Duodenal mucosa (tissue), 2 donors: ENCODE measurements around the gene GRN.

Source experiments
- H3K27ac ChIP-seq: one replicate; pipeline ENCODE4 v1.7.0; 2013; ENCODE audit warnings: low read depth, low read length
- H3K27me3 ChIP-seq, 2 donors: one replicate each; pipeline ENCODE4 v1.7.0; 2013; ENCODE audit warnings: low read length in 2 of 2, control low read depth in 1 of 2; ENCODE audit not compliant: insufficient read depth in 2 of 2, control insufficient read depth in 1 of 2
- H3K36me3 ChIP-seq, 2 donors: one replicate each; pipeline ENCODE4 v1.7.0; 2013; ENCODE audit warnings: low read length in 2 of 2, control low read depth in 1 of 2; ENCODE audit not compliant: insufficient read depth in 2 of 2, control insufficient read depth in 1 of 2
- H3K4me1 ChIP-seq, 2 donors: one replicate each; pipeline ENCODE4 v1.7.0; 2013; ENCODE audit warnings: low read length in 2 of 2, control low read depth in 1 of 2; ENCODE audit not compliant: insufficient read depth in 2 of 2, control insufficient read depth in 1 of 2
- H3K4me3 ChIP-seq, 2 donors: one replicate each; pipeline ENCODE4 v1.7.0; 2013; ENCODE audit warnings: low read length in 2 of 2, low read depth in 1 of 2
- H3K9ac ChIP-seq, 2 donors: one replicate each; pipeline ENCODE4 v1.7.0; 2013; ENCODE audit warnings: low read length in 2 of 2, low read depth in 1 of 2
- H3K9me3 ChIP-seq, 2 donors: one replicate each; pipeline ENCODE4 v1.7.0; 2013; ENCODE audit warnings: low read length in 2 of 2, control low read depth in 1 of 2; ENCODE audit not compliant: control insufficient read depth in 1 of 2

GRN gene

DNA sequence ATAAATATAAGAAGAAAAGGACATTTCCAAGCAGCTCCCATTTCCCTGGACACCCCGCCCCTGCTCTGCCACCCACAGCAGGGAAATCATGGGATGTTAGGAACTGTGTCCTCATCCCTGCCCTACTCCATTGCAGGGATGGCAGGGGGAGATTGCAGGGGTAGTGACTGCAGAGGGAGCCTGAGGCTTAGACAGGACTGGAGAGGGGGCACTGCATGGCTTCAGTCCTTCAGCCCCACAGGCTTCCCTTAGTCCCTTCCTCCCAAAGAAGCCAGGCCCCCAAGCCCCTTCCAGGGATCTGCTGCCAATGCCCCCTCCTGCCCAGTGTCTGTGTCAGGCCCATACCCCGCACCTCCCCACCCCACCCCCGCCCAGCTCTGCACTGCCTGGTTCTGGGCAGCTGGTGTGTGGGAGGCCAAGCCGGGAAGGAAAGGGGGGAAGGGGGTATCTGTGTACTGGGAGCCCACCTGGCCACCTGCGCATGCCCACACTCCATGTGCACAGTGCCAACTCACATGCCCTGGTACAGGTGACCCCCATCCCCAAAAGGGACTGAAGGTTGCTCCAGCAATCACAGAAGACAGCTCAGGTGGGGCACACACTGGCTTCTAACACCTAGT, 33.4 kb upstream of the GRN start:
- Histone ChIP-seq H3K27me3 (peaks cover 27 to 35% of the 10 kb centered on the region in 2 donors), H3K36me3 (no peaks in the 10 kb centered on the region), H3K9ac (no peak overlapping the region), H3K9me3 (no peaks in the 10 kb centered on the region), H3K27ac (no peak overlapping the region), H3K4me1 (peaks cover 10 to 14% of the 10 kb centered on the region in 2 donors), H3K4me3 (no peak overlapping the region)

DNA sequence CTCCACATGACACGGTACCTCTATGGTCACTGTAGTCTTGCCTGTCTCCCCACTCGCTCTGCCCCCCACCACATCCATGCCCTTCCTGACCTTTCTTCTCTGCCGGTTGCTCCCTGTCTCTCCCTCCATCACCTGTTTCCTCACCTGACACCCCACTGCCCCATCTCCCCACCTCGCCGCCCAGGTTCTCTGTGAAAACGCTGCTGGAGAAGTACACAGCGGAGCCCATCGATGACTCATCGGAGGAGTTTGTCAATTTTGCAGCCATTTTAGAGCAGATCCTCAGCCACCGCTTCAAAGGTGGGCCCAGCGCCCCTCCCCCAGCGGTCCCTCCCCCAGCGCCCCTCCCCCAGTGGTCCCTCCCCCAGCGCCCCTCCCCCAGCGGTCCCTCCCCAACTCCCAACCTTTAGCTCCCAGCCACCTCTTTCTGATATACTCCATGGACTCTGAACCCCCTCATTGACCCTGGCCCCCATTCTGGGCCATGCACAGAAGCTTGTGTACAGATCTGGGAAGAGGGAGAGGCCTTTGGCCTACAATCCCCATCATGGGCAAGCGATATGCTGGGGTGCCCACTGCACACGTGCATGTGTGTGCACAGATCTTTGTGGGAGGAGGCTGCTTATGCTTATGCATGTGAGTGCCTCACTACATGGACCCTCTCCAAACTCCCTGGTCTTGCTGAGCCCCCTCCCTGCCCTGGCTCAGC, 32.6 kb upstream of the GRN start:
- Histone ChIP-seq H3K36me3 (no peaks in the 10 kb centered on the region), H3K4me3 (no peak overlapping the region), H3K9ac (no peak overlapping the region), H3K4me1 (peaks cover 9 to 14% of the 10 kb centered on the region in 2 donors), H3K27me3 (peaks cover 30 to 37% of the 10 kb centered on the region in 2 donors), H3K27ac (no peak overlapping the region), H3K9me3 (no peaks in the 10 kb centered on the region)

DNA sequence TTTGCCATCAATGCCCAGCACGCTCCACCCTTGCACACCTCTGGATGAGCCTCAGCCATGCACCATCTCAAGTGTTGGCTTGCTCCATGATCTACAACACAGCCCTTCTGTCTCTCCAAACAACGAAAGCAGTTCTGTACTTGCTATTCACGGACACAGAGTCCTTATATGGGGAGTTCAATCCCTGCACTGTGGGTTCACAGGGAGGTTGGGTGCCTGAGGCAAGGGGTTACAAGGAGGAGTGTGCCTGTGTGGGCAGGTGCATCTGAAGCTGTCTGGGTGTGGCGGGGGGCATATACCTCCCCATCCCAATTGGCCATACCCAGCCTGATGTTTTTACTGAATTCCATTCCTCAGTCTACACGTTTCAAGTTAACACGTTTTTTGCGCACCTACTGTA, 31.1 kb upstream of the GRN start:
- no peaks in the 10 kb centered on the region for H3K9me3 ChIP-seq
- H3K27me3 ChIP-seq, result peaks cover 30 to 36% of the 10 kb centered on the region in 2 donors
- no peak overlapping the region for H3K27ac ChIP-seq
- no peak overlapping the region for H3K9ac ChIP-seq
- peaks cover 4 to 11% of the 10 kb centered on the region in 2 donors for H3K4me1 ChIP-seq
- H3K36me3 ChIP-seq, result no peaks in the 10 kb centered on the region
- no peak overlapping the region for H3K4me3 ChIP-seq

DNA sequence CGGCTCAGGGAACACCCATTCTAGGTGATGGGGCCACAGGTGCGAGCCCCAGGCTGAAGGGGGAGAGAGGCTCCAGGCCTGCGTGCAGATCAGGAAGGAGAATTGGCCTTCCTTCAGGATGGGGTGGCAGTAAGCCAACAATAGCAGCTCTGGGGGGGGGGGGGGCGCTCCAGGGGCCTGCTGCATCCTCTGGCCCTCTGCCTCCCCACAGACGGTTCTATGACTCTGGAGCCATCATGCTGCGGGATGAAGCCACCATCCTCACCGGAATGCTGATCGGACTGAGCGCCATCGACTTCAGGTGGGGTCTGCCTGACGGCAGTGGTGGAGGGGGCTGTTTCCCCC, 30.6 kb upstream of the GRN start:
- peaks cover 30 to 36% of the 10 kb centered on the region in 2 donors for H3K27me3 ChIP-seq
- H3K9ac ChIP-seq, result no peak overlapping the region
- H3K27ac ChIP-seq, result no peak overlapping the region
- H3K4me1 ChIP-seq, result peaks cover 4 to 8% of the 10 kb centered on the region in 2 donors
- H3K9me3 ChIP-seq, result no peaks in the 10 kb centered on the region
- peak overlapping the region in 1 of 2 donors; percentile 29 for H3K4me3 ChIP-seq
- H3K36me3 ChIP-seq, result peaks cover 0 to 1% of the 10 kb centered on the region in 2 donors

DNA sequence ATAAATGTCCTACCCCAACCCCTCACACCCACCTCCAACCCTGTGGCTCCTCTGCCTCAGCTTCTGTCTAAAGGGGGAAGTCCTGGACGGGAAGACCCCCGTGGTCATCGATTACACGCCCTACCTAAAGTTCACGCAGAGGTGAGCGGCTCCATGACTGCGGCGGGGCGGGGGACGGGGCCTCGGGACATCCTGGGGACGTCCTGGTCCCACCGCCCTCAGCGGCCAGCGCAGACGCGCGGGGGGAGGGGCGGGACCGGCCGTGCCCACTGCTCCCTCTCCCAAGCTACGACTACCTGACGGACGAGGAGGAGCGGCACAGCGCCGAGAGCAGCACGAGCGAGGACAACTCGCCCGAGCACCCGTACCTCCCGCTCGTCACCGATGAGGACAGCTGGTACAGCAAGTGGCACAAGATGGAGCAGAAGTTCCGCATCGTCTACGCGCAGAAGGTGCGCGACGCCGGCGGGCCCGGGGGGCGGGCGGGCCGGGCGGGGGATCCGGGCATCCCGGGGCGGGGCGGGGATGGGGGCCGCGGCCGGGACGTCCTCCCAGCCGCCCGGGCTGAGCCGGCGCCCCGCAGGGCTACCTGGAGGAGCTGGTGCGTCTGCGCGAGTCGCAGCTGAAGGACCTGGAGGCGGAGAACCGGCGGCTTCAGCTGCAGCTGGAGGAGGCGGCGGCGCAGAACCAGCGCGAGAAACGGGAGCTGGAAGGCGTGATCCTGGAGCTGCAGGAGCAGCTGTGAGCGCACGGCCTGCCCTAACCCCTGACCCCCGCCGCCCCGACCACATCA, 30.0 kb upstream of the GRN start:
- peaks cover 4 to 8% of the 10 kb centered on the region in 2 donors for H3K4me1 ChIP-seq
- peaks cover 3 to 7% of the 10 kb centered on the region in 2 donors for H3K36me3 ChIP-seq
- peak overlapping the region; percentile 29 to 53 for H3K4me3 ChIP-seq
- no peak overlapping the region for H3K27ac ChIP-seq
- no peak overlapping the region for H3K9ac ChIP-seq
- H3K9me3 ChIP-seq, result no peaks in the 10 kb centered on the region
- H3K27me3 ChIP-seq, result peaks cover 30 to 36% of the 10 kb centered on the region in 2 donors

DNA sequence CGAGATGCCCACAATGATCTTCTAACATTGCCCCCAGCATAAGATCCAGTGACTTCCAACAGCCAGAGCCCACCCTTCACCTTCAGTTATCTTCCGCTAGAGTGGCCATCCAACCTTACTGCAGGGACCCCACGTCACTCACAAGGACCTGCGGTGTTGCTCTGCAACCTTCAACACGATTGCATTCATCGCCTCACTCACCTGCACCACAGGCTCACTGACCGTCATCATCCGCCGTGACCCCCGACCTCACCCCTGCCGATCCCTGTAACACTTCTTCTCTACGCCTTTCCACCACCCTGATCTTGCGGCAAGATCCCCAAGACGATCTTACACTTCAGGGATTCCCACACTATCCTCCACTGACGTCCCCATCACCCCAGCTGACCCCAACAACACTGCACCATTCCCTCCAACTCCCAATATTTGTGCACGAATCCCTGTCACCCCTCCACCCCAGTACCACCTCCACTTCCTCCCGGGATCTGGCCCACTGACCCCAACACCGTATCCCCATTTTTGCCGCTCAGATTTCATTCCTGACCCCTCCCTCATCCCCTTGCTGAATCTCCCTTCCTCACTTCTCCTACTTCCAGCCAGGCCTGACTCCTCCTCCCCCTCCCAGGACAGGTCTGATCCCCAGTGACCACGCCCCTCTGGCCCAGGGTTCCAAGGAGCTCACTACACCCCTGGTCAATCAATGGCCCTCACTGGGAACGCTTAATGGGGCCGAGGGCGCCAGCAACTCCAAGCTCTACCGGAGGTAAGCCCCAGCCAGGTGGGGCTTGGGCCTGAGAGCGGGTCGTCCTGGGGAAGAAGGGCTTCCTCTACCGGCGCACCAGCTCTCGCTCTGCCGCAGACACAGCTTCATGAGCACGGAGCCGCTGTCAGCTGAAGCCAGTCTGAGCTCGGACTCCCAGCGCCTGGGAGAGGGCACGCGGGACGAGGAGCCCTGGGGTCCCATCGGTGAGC, 29.1 kb upstream of the GRN start:
- Histone ChIP-seq H3K9ac (no peak overlapping the region), H3K4me3 (no peak overlapping the region), H3K4me1 (peaks cover 4 to 8% of the 10 kb centered on the region in 2 donors), H3K9me3 (no peaks in the 10 kb centered on the region), H3K27ac (no peak overlapping the region), H3K36me3 (peaks cover 9 to 17% of the 10 kb centered on the region in 2 donors), H3K27me3 (peaks cover 30 to 36% of the 10 kb centered on the region in 2 donors)

DNA sequence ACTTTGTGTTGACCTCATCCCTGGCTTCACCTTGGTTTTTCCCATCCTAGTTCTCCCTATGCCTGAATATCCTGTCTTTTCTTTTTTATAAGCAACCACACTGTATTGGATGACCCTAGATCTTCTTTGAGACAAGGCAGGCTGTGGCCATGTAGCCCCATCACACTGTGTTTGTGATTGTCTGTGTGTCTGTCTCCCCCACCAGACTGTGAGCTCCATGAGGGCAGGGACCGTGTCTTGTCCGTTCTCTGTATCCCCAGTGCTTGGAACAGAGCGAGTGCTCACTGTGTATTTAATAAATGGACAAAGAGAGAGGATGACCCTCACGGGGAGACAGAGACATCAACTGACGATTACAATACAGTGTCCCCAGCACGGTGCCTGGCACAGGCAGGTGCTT, 27.6 kb upstream of the GRN start:
- Histone ChIP-seq H3K9ac (no peak overlapping the region), H3K9me3 (no peaks in the 10 kb centered on the region), H3K27ac (no peak overlapping the region), H3K4me3 (no peak overlapping the region), H3K4me1 (peaks cover 4 to 8% of the 10 kb centered on the region in 2 donors), H3K27me3 (peaks cover 30 to 36% of the 10 kb centered on the region in 2 donors), H3K36me3 (peaks cover 14 to 32% of the 10 kb centered on the region in 2 donors)

DNA sequence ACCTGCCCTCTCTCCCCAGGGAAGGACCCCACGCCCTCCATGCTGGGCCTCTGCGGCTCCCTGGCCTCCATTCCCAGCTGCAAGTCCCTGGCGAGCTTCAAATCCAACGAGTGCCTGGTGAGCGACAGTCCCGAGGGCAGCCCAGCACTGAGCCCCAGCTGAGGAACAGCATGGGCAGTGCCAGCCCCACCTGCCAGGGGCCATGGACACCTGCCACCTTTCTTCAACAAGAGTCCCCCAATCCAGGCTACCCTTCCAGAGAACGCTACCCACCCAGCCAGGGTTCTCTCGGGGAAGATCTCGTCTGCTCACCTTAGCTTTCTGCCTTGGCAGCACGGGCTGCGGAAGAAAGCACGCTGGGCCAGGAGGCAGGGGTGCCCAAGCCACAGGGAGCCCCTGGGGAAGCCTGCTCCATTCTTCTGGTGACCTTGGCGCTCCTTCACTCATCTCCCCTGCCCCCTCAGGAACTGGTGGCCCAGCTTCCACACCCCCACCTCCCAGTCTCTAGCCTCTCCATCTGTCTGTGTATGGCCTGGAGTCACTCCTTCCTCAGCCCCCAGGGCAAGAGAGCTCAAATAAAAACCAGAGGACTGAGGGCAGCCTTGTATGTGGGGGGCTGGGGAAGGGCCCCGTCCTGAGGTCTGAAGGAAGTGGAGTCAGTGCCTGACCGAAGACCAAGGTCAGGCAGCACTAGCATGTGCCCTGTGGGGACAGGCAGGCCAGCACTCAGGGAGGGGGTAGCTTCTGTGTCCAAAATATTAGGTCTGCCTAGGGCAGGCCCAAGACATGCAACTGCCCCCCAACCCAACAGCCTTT, 26.8 kb upstream of the GRN start:
- Histone ChIP-seq H3K4me1 (peaks cover 4 to 8% of the 10 kb centered on the region in 2 donors), H3K27ac (no peak overlapping the region), H3K27me3 (peaks cover 30 to 36% of the 10 kb centered on the region in 2 donors), H3K36me3 (peaks cover 14 to 32% of the 10 kb centered on the region in 2 donors), H3K4me3 (no peak overlapping the region), H3K9ac (no peak overlapping the region), H3K9me3 (no peaks in the 10 kb centered on the region)

DNA sequence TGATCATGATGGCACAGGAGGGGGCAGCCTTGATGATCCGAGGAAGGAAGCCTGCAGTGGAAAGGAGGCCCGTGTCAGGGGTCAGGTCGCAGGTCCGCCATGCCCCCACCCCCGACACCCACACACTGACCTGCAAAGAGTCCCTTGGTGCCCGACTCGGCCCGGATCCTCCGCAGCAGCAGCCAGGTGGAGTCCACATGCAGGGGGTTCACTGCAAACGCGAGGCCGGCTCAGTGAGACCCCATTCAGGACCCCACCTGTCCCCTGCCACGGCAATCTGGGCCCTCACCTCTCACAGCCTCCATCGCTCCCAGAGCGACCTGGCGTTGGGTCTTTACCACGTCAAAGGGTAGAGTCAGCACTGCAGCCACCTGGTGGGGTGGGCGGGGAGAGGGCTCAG, 25.0 kb upstream of the GRN start:
- no peak overlapping the region for H3K27ac ChIP-seq
- H3K4me1 ChIP-seq, result peaks cover 12 to 15% of the 10 kb centered on the region in 2 donors
- H3K27me3 ChIP-seq, result peaks cover 17 to 24% of the 10 kb centered on the region in 2 donors
- peaks cover 14 to 32% of the 10 kb centered on the region in 2 donors for H3K36me3 ChIP-seq
- no peak overlapping the region for H3K9ac ChIP-seq
- no peak overlapping the region for H3K4me3 ChIP-seq
- H3K9me3 ChIP-seq, result no peaks in the 10 kb centered on the region
